B cell (primary cell): ENCODE results near the gene CACNG7.

Experiments
- CTCF ChIP-seq: fragments of 200-600 bp; IDR thresholded peaks from one replicate; pipeline ENCODE4 v1.8.0; 2022; ENCODE audit warnings: antibody characterized with exemption, mild to moderate bottlenecking
- EZH2 ChIP-seq: IDR thresholded peaks from 2 replicates; pipeline ENCODE4 v1.6.1; 2012; ENCODE audit warnings: borderline replicate concordance, low read depth, mild to moderate bottlenecking, moderate library complexity, low read length; ENCODE audit not compliant: insufficient read depth, poor library complexity, severe bottlenecking

- no peak for TF ChIP-seq CTCF
- TF ChIP-seq EZH2, result no peak
Measured at GRCh38 chr19:53936029-53936428, 27.0 kb downstream of the CACNG7 start.
